Mesothelial cell of epicardium (in vitro differentiated cells): ENCODE data around the gene DIPK1A. TPM values are rescaled to one million over a fixed set of nuclear protein-coding genes. Genes with fewer than 3 reads are reported as not detected.

Experiments
- DNase-seq, 2 experiments: peaks; one replicate each; pipeline ENCODE4 v3.0.0; 2021; ENCODE audit warnings: low spot score in 2 of 2; ENCODE audit not compliant: unreplicated experiment in 2 of 2
- H3K27ac Mint-ChIP-seq: 2 replicates; pipeline ENCODE4 v1.8.0; 2021; ENCODE audit warnings: mixed read lengths
- H3K27me3 Mint-ChIP-seq: 2 replicates; pipeline ENCODE4 v1.8.0; 2021; ENCODE audit warnings: low read depth, mixed read lengths
- H3K36me3 Mint-ChIP-seq: 2 replicates; pipeline ENCODE4 v1.8.0; 2021; ENCODE audit warnings: mixed read lengths
- H3K4me1 Mint-ChIP-seq: 2 replicates; pipeline ENCODE4 v1.8.0; 2021; ENCODE audit warnings: mixed read lengths
- H3K4me3 Mint-ChIP-seq: 2 replicates; pipeline ENCODE4 v1.8.0; 2021; ENCODE audit warnings: mild to moderate bottlenecking, moderate library complexity, mixed read lengths
- H3K9me3 Mint-ChIP-seq: 2 replicates; pipeline ENCODE4 v1.8.0; 2021; ENCODE audit warnings: mixed read lengths
- total RNA-seq: library from RNA; stranded (reverse); gene quantifications from 3 replicates; pipeline ENCODE4 v1.2.1, GENCODE V29; 2021
- TF ChIP-seq, protein P1 (sequence below): fragments of 200-600 bp; sonication (generic); IDR thresholded peaks from one replicate; pipeline ENCODE4 v1.5.0; 2021; ENCODE audit warnings: antibody characterized with exemption; ENCODE audit not compliant: unreplicated experiment

The DIPK1A gene
- total RNA-seq, 1 donor from 2014 or later: 12.3 TPM

DNA sequence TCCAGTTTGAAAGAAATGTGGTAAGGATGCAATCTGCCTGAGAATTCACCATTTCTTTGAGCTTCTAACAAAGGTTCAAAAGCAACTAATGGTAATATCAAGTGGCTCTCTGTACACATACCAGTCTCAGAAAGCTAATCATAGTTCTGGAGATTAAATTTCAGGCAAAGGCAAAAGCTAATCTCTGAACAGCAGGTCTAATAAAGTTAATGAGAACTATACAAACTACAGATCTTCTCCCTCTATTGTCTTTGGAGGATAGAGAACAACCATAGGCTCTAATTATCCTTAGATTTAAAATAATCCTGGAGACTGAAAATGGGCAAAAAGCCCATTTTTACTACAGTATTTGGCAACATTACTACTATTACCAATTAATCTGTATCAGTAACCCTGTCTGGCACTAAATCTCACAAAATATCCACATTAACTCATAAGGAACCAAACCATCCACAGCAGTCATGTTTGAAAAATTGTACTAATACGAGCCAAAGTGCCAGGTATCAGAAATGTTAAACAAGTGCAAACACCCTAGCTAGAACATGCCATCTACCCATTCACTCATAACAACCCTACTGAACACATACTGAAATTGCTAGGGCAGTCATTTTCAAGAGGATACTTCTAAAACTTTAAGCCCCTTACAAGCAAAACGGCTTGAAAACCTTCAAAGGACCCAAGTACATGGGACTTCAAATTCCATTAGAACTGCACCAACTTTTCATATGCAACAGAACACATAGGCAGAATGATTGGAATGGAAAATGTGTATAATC lies 4.8 kb downstream of the DIPK1A start:
- Mint-ChIP-seq H3K9me3 (no peaks in the 10 kb centered on the region), H3K4me1 (peaks cover 35% of the 10 kb centered on the region), H3K27me3 (no peaks in the 10 kb centered on the region), H3K4me3 (no peak overlapping the region), H3K36me3 (no peaks in the 10 kb centered on the region), H3K27ac (no peak overlapping the region)
- TF ChIP-seq, protein P1, sequence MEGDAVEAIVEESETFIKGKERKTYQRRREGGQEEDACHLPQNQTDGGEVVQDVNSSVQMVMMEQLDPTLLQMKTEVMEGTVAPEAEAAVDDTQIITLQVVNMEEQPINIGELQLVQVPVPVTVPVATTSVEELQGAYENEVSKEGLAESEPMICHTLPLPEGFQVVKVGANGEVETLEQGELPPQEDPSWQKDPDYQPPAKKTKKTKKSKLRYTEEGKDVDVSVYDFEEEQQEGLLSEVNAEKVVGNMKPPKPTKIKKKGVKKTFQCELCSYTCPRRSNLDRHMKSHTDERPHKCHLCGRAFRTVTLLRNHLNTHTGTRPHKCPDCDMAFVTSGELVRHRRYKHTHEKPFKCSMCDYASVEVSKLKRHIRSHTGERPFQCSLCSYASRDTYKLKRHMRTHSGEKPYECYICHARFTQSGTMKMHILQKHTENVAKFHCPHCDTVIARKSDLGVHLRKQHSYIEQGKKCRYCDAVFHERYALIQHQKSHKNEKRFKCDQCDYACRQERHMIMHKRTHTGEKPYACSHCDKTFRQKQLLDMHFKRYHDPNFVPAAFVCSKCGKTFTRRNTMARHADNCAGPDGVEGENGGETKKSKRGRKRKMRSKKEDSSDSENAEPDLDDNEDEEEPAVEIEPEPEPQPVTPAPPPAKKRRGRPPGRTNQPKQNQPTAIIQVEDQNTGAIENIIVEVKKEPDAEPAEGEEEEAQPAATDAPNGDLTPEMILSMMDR: no peak
- DNase-seq: no peak

DNA sequence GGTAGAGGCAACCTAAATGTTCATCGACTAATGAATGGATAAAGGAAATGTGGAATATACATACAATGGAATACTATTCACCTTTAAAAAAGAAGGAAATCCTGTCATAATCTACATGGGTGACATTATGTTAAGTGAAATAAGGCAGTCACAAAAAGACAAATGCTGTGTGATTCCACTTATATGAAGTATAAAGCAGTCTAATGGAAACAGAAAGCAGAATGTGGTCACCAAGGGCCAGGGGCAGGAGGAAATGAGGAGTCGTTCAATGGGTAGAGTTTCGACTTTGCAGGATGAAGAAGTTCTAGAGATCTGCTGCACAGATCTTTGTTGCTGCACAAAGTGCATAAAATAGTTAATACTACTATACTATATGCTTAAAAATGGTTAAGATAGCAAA lies 7.8 kb downstream of the DIPK1A start:
- no peaks in the 10 kb centered on the region for H3K36me3 Mint-ChIP-seq
- H3K4me1 Mint-ChIP-seq: peaks cover 23% of the 10 kb centered on the region
- TF ChIP-seq, protein P1: no peak
- no peaks in the 10 kb centered on the region for H3K9me3 Mint-ChIP-seq
- no peak for DNase-seq
- H3K27ac Mint-ChIP-seq: no peak overlapping the region
- H3K4me3 Mint-ChIP-seq: no peak overlapping the region
- H3K27me3 Mint-ChIP-seq: no peaks in the 10 kb centered on the region

DNA sequence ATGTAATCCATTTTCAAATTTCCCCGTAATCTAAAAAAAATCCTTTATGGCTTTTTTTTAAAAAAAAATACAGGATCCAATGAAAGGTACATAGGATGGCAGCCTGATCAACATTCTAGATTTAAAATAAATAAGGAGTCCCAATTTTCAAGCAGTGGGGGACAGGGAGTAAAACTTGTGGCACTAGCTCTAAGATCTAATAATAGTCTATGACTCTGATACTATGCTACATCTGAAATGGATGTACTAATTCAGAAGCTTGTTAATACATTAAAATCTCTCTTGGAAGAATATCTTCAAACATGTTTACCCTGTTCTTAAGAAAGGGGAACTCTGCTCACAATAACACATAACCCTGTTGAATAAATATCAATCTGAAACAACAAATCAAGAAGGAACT lies 8.5 kb downstream of the DIPK1A start:
- peaks cover 16% of the 10 kb centered on the region for H3K4me1 Mint-ChIP-seq
- no peak overlapping the region for H3K27ac Mint-ChIP-seq
- TF ChIP-seq, protein P1: no peak
- no peaks in the 10 kb centered on the region for H3K27me3 Mint-ChIP-seq
- no peak overlapping the region for H3K4me3 Mint-ChIP-seq
- no peak for DNase-seq
- peaks cover 3% of the 10 kb centered on the region for H3K9me3 Mint-ChIP-seq
- peaks cover 3% of the 10 kb centered on the region for H3K36me3 Mint-ChIP-seq

DNA sequence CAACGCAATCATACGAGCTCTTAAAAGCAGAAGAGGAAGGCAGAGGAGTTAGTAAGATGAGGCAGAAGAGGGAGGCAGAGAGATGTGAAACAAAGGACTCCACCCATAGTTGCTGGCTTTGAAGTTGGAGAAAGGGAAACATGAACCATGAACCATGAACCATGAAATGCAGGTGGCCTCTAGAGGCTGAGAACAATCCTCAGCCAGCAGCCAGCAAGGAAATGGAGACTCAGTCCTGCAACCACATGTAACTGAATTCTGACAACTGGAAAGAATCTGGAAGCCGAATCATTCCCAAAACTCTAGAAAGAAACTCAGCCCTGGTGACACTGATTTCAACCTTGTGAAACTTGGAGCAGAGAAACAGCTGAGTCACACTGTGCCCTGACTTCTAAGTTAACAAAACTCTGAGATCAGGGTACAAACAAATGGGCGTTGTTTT lies 10.1 kb downstream of the DIPK1A start:
- peaks cover 3% of the 10 kb centered on the region for H3K4me1 Mint-ChIP-seq
- peaks cover 10% of the 10 kb centered on the region for H3K9me3 Mint-ChIP-seq
- no peak for DNase-seq
- H3K27me3 Mint-ChIP-seq: no peaks in the 10 kb centered on the region
- no peak overlapping the region for H3K27ac Mint-ChIP-seq
- TF ChIP-seq, protein P1: no peak
- no peak overlapping the region for H3K4me3 Mint-ChIP-seq
- peaks cover 5% of the 10 kb centered on the region for H3K36me3 Mint-ChIP-seq

DNA sequence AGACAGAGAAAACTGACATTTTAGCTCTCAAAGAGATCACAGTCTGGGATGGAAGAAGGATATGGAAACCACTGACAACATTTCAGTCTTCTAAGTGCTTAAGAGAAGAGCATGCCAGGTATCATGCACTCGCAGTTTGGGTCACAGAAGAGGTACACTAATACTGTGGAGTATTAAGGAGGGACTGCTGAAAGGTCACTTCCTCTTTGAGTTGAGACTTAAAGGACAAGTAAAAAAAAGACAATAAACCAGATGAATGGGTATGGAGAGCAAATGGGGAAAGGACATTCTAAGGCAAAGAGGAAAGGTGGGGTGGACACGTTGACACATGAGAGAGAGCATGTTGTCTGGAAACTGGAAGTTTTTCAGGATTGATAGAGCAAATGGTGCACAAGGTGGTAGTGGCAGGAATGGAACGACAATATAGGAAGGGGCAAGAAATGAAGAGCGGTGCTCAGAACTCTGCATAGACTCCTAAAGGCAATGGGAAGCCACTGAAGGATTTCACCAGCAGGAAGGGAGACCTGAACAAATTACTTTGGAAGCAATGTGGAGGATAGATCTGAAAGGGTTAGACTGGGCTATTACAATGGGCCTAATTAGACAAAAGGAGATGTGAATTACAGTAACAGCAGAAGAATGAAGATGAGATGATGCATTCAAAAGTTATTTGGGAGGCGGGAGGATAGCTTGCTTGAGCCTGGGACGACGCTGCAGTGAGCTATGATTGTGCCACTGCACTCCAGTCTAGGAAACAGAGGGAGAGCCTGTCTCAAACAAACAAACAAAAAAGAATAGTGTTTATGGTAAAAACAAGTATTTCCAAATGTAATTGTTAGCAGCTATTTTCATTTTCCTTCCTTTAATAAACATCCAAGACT lies 11.1 kb downstream of the DIPK1A start:
- Mint-ChIP-seq H3K27me3 (no peaks in the 10 kb centered on the region), H3K9me3 (peaks cover 10% of the 10 kb centered on the region), H3K36me3 (peaks cover 5% of the 10 kb centered on the region), H3K4me3 (no peak overlapping the region), H3K27ac (no peak overlapping the region), H3K4me1 (peaks cover 4% of the 10 kb centered on the region)
- TF ChIP-seq, protein P1: no peak
- DNase-seq: no peak
